Measurements from ENCODE around the gene LINGO1. TPM values are rescaled to one million over a fixed set of nuclear protein-coding genes. Genes with fewer than 3 reads are reported as not detected.
A peak's percentile ranks its signal among the peaks of the same experiment; 100 is the strongest.

The LINGO1 gene
- total and polyA plus RNA-seq, 9 of the 15 experiments (the other 6 are each of a cell fraction or from before 2014, with no cell fraction given) = 0.07 to 15.3 (median 2.1) TPM

DNA sequence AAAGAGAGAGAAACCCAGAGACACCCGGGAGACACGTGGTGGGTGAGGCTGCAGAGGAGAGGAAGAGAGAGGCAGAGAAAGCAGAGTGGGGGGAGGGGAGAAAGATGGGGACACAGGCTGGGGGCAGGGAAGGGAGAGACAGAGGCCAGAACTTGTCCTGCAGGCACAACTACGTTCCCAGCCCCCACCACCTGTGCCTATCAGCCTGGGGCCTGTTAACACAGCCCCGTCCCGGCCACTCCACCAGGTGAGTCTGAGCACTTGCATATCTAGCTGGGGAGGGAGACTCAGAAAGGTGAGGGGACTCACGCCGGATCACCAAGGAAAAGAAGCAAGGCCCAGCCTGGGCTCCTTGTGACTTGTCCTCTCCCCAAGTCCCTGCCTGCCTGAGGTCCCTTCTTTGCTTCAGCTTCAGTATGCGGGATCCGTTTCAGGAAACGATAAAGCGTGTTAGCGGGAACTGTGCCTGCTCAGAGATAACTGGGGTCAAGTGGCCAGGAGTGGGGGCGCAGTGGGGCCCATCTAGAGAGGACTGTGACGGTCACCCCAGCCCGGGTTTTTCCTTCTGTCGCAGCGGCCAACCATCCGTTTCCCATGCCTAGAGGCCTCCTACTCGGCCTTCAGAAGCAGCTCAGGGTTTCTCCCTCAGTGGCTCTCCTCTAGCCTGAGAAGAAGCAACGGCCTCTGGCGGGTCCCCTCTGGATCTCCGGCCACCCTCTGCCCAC lies 10.3 kb downstream of the LINGO1 start (continued):
- TF ChIP-seq, protein P1, sequence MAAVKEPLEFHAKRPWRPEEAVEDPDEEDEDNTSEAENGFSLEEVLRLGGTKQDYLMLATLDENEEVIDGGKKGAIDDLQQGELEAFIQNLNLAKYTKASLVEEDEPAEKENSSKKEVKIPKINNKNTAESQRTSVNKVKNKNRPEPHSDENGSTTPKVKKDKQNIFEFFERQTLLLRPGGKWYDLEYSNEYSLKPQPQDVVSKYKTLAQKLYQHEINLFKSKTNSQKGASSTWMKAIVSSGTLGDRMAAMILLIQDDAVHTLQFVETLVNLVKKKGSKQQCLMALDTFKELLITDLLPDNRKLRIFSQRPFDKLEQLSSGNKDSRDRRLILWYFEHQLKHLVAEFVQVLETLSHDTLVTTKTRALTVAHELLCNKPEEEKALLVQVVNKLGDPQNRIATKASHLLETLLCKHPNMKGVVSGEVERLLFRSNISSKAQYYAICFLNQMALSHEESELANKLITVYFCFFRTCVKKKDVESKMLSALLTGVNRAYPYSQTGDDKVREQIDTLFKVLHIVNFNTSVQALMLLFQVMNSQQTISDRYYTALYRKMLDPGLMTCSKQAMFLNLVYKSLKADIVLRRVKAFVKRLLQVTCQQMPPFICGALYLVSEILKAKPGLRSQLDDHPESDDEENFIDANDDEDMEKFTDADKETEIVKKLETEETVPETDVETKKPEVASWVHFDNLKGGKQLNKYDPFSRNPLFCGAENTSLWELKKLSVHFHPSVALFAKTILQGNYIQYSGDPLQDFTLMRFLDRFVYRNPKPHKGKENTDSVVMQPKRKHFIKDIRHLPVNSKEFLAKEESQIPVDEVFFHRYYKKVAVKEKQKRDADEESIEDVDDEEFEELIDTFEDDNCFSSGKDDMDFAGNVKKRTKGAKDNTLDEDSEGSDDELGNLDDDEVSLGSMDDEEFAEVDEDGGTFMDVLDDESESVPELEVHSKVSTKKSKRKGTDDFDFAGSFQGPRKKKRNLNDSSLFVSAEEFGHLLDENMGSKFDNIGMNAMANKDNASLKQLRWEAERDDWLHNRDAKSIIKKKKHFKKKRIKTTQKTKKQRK (IDR thresholded peaks at IDR 0.05; ENCODE audit: borderline replicate concordance, low read depth, low read length) = no peak
- TF ChIP-seq RBM34 (IDR thresholded peaks at IDR 0.05; ENCODE audit: borderline replicate concordance, insufficient read depth, low read length) (no peak), RBBP5 (IDR thresholded peaks at IDR 0.05; ENCODE audit: borderline replicate concordance, insufficient read depth, low read length, poor library complexity, severe bottlenecking) (peak; percentile 64), ZBTB1 (CRISPR knock-in tag; IDR thresholded peaks at IDR 0.05; ENCODE audit: borderline replicate concordance, low read depth) (no peak), NR2F6 (CRISPR knock-in tag; IDR thresholded peaks at IDR 0.05) (no peak), ZNF778 (CRISPR knock-in tag; IDR thresholded peaks at IDR 0.05) (no peak), ERF (CRISPR knock-in tag; IDR thresholded peaks at IDR 0.05) (no peak), JUND (IDR thresholded peaks at IDR 0.05; ENCODE audit: borderline replicate concordance, low read depth, low read length) (peak; percentile 26; the same call in 1 of the 2 replicates), JUND (tag; IDR thresholded peaks at IDR 0.05; ENCODE audit: borderline replicate concordance, low read depth, low read length) (no peak), TEAD1 (CRISPR knock-in tag; IDR thresholded peaks at IDR 0.05) (no peak), HMG20B (CRISPR knock-in tag; IDR thresholded peaks at IDR 0.05) (no peak), CAMTA2 (CRISPR knock-in tag; conservative IDR thresholded peaks at IDR 0.05) (no peak), ZNF699 (CRISPR knock-in tag; IDR thresholded peaks at IDR 0.05; ENCODE audit: insufficient replicate concordance) (no peak), MYNN (IDR thresholded peaks at IDR 0.05) (0 out of 2 replicates have a peak, but pooled peaks have one; percentile 32), MYNN (CRISPR knock-in tag; IDR thresholded peaks at IDR 0.05) (no peak), RBFOX2 (IDR thresholded peaks at IDR 0.05; ENCODE audit: low read depth, low read length) (0 out of 2 replicates have a peak, but pooled peaks have one; percentile 2), RCOR1 (IDR thresholded peaks at IDR 0.05; ENCODE audit: borderline replicate concordance in 1 of 2, low read depth in 2 of 2, low read length in 2 of 2) (peak in 1 of 2 experiments; percentile 59; a peak in 1 of 4 replicates), RHOXF2B (CRISPR knock-in tag; conservative IDR thresholded peaks at IDR 0.05) (no peak), FOXA1 (IDR thresholded peaks at IDR 0.05; ENCODE audit: borderline replicate concordance) (no peak), HSF4 (CRISPR knock-in tag; IDR thresholded peaks at IDR 0.05; ENCODE audit: borderline replicate concordance) (no peak), SREBF1 (IDR thresholded peaks at IDR 0.05; ENCODE audit: borderline replicate concordance, low read depth, low read length) (no peak)
- TF ChIP-seq, protein P2, sequence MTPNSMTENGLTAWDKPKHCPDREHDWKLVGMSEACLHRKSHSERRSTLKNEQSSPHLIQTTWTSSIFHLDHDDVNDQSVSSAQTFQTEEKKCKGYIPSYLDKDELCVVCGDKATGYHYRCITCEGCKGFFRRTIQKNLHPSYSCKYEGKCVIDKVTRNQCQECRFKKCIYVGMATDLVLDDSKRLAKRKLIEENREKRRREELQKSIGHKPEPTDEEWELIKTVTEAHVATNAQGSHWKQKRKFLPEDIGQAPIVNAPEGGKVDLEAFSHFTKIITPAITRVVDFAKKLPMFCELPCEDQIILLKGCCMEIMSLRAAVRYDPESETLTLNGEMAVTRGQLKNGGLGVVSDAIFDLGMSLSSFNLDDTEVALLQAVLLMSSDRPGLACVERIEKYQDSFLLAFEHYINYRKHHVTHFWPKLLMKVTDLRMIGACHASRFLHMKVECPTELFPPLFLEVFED (CRISPR knock-in tag; conservative IDR thresholded peaks at IDR 0.05) = no peak
- TF ChIP-seq, protein P3, sequence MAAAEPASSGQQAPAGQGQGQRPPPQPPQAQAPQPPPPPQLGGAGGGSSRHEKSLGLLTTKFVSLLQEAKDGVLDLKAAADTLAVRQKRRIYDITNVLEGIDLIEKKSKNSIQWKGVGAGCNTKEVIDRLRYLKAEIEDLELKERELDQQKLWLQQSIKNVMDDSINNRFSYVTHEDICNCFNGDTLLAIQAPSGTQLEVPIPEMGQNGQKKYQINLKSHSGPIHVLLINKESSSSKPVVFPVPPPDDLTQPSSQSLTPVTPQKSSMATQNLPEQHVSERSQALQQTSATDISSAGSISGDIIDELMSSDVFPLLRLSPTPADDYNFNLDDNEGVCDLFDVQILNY (CRISPR knock-in tag; IDR thresholded peaks at IDR 0.05) = no peak
